GM18868 (cell line): ENCODE results near the gene CCSER2.
"Not testable (repeated sequence)": the region's sequence is repeated elsewhere in the genome, so short reads cannot be mapped to it uniquely, and the experiment has no call there.

Experiments used
- ATAC-seq: cut with Tn5 transposase; IDR thresholded peaks from one replicate; pipeline ENCODE4 v1.9.1; 2021; ENCODE audit warnings: mild to moderate bottlenecking, moderate library complexity; ENCODE audit not compliant: unreplicated experiment

Gene CCSER2, protein sequence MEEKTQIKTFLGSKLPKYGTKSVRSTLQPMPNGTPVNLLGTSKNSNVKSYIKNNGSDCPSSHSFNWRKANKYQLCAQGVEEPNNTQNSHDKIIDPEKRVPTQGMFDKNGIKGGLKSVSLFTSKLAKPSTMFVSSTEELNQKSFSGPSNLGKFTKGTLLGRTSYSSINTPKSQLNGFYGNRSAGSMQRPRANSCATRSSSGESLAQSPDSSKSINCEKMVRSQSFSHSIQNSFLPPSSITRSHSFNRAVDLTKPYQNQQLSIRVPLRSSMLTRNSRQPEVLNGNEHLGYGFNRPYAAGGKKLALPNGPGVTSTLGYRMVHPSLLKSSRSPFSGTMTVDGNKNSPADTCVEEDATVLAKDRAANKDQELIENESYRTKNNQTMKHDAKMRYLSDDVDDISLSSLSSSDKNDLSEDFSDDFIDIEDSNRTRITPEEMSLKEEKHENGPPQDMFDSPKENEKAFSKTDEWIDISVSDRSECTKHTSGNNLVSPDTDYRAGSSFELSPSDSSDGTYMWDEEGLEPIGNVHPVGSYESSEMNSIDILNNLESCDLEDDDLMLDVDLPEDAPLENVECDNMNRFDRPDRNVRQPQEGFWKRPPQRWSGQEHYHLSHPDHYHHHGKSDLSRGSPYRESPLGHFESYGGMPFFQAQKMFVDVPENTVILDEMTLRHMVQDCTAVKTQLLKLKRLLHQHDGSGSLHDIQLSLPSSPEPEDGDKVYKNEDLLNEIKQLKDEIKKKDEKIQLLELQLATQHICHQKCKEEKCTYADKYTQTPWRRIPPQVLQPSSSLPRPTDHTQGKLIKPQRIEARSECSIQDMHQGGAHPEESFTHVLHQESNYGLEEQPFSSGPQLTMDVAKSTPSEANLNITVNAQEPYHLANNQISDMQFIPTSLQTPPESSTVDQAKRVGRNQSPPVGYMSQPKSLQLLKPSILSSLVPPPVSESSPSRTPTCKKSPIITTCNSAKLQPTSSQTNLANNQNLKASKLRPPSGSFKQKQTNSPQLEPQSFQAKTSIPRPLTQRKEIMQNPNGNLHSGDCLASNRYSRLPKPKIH

DNA sequence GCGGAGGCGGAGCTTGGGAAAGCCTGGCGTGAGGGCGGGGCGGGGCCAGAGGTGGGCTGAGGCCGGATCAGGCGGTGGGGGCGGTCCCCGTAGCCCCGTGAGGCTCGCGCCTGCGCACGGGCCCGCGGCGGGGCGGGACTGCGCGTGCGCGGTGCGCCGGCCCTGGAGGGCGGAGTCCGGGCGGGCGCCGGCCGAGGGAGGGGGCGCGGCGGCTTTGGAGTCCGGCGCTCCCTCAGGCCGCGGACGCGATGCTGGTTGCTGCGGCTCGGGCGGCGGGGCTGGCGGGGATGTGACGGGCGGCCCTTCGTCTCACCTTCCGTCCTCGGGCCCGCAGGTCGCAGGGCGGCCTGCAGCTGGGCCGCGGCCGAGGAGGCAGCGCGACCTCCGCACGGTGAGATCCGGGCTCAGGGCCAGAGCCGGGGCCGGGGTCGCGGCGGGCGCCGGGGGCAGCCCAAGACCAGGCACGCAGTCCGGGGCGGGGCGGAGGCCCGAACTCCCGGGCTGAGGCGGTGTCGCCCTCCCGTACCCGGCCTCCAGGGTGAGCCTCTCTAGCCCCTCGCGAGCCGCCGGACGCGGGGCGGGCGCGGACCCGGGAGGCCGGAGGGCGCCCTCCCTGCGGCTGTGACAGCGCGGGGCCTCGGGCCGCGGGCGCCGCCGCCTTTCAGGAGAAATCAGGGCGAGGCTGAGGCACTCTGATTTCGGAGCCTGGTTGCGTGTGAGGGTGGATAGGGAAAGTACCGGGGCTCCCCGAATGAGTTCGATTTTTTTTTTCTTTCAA lies at the start of gene CCSER2:
TSS of gene CCSER2 (plus strand) at position 172 of the 778 bp plus-strand sequence. CDS start 42,464 bp downstream, outside the sequence.
- peak; percentile 69 for ATAC-seq

DNA sequence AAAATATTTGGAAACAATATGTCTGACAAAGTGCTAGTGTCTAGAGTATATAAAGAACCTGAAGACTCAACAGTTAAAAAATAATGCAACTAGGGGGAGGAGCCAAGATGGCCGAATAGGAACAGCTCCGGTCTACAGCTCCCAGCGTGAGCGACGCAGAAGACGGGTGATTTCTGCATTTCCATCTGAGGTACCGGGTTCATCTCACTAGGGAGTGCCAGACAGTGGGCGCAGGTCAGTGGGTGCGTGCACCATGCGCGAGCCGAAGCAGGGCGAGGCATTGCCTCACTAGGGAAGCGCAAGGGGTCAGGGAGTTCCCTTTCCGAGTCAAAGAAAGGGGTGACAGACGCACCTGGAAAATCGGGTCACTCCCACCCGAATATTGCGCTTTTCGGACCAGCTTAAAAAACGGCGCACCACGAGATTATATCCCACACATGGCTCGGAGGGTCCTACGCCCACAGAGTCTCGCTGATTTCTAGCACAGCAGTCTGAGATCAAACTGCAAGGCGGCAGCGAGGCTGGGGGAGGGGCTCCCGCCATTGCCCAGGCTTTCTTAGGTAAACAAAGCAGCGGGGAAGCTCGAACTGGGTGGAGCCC lies 48.4 kb upstream of the CCSER2 start:
- ATAC-seq = not testable (repeated sequence)

DNA sequence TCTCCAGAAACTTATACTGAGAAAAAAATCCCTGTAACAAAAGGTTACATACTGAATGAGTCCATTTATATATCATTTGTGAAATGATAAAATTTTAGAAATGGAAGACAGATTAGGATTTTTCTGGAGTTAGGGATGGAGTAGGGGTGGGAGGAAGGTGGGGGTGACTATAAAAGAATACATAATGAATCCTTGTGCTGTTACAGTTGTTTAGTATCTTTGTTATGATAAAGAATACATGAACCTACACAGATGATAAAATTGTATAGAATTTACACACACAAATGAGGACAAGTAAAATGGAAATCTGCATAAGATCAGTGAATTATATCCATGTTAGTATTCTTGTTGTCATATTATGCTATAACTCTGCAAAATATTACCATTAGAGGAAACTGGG lies 41.7 kb upstream of the CCSER2 start:
- no peak for ATAC-seq

DNA sequence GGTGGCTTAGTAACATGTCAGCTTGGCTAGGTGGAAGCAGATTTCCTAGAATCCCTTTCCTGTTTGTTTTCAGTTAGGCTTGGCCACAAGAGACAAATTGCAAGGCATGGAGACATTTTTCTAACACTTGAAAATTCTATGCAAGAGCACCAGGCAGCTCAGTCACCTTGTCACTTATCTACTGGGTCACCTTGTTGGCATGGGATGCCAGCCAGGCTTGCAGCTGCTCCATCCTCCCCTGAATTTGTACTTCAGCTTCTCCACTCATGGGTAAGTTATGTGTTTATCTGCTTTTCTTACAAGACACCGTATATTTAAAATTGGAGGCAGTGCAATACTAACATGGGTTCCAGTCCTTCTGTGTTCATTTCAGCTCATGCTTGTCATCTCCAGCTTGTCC lies 40.2 kb upstream of the CCSER2 start:
- no peak for ATAC-seq

DNA sequence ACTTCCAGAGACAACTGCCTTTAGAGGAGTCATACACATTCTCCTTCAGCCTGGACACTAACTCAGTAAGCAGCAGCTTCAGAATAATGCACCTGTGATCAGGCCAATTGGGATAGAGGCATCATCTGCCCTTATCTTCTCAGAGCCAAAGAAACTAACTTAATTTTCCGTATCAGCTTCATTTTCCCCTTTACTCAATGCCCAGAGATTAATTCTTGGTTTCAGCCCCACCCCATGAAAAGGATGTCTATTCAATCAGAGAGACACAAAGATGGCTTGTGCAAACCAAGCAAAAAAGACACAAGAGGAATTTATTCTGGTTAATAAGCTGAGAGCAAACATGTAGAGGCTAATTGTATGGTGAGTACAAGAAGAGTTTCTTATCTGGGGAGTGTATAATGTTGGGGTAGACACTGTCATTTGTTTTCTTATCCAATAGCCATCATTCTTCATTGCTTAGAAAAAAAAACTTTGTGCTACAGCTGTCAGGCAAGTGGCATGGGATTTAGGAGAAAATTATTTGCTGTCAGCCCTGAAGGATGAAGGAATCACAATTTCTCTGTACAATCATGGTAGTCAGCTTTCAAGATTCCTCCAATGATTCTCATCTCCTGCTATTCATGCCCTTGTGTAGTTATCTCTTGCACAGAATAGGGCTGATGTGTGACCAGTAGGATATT lies 38.7 kb upstream of the CCSER2 start:
- ATAC-seq = no peak

DNA sequence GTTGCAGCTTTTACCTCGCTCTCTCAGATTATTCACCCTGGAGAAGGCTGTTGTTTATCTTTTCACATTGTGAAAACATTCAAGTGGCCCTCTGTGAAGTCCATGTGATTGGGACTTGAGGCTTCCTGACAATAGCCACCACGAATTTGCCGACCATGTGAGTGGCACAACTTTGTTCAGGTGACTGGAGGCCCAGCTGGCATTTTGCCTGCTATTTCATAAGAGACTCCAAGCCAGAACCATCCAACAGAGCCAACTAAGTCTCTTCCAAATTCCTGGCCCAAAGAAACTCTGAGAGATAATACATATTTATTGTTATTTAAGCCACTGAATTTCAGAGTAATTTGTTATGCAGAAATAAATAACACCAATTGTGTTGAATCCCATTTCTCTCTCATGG lies 38.2 kb upstream of the CCSER2 start:
- no peak for ATAC-seq

DNA sequence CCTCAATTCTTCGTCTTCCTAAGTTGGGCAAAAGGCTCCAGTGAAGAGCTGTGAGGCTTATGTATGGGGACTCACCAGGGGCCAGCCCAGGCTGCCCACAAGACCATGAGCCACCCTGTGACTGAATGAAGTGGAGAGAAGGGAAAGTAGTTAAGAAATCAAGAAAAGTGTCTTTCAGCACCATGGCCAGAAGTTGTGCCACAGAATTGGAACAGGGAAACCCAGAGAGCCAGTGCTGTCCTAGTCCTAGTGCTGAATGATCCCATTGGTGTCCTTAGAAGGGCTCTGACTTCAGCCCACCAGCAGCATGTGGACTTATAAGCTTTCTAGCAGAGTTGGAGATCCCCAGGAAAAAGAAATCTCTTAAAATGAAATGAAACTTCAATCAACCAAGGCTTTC lies 37.0 kb upstream of the CCSER2 start:
- ATAC-seq = no peak

DNA sequence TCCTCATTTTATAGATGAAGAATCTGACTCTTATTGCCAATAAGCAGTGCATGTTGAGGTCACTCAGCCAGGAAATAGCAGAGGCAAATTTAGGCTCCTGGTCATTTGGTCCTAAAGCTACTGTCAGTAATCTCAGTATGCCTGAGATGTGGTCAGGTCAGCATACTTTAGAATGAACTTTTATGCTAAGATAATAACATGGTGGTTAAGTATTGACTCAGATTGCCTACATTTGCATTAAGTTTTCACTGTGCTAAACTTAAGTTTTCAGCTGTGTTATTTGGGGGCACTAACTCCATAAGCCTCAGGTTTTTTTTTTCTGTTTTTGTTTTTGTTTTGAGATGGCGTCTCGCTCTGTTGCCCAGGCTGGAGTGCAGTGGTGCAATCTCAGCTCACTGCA lies 35.9 kb upstream of the CCSER2 start:
- ATAC-seq = no peak

DNA sequence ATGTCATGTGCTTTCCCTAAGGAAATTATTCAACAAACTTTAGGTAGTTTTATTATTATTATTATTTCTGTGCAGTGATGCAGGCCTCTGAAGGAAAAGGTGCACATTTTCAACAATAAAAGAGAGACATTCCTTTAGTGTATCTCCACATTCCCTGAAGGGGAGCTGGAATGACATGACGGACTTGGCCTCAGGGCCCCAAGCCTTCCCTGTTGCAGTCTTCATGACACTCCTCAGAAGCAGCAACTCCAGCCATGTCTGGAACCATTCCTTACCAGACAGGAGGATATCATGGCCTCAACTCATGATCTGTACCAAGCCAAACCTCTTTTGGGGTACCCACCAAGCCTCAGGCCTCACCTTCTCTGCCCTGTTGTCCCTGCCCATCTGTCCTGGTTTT lies 35.2 kb upstream of the CCSER2 start:
- no peak for ATAC-seq

DNA sequence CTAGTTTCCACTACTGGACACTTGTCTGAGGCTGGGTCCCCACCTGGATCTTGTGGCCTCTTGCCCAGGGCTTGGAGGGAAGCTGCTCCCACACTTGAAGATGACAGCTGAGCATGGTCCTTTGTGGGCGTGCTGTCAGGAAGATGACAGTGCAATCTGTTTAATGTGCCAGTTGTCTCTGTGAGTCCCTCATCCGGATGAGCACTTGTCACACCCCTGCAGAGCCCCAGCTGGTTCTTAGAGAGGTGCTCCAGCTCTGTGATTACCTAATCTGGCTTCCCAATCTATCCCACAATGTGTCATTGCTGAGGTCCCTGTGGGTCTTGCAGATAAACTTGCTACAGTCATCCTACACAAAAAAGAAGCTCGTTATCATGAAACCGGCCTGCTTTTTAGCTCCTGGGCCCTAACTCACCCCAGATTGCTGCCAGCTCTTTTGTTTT lies 34.8 kb upstream of the CCSER2 start:
- ATAC-seq = no peak

DNA sequence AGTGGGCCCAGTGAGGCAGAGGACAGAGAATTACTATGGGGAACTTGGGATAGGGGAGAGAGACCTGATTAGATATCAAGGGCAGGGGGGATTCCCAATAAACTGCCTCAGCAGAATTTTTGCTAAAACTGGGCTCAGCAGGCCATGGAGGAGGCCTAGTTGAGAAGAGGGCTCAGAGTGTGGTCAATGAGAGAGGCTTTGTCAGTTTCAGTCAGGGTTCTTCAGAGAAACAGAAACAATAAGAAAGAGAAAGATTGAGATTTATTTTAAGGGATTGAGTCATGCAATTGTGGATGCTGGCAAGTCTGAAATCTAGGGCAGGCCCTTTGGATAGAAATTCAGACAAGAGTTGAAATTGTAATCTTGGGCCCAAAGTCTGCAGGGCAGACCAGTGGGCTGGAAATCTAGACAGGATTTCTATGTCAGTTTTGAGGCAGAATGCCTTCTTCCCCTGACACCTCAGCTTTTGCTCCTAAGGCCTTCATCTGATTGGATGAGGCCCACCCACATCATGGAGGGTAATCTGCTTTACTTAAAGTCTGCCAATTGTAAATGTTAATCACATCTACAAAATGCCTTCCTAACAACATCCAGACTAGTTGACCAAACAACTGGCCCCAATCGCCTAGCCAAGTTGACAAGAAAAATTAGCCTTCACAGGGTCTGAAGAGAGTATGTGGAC lies 33.5 kb upstream of the CCSER2 start:
- peak; percentile 82 for ATAC-seq

DNA sequence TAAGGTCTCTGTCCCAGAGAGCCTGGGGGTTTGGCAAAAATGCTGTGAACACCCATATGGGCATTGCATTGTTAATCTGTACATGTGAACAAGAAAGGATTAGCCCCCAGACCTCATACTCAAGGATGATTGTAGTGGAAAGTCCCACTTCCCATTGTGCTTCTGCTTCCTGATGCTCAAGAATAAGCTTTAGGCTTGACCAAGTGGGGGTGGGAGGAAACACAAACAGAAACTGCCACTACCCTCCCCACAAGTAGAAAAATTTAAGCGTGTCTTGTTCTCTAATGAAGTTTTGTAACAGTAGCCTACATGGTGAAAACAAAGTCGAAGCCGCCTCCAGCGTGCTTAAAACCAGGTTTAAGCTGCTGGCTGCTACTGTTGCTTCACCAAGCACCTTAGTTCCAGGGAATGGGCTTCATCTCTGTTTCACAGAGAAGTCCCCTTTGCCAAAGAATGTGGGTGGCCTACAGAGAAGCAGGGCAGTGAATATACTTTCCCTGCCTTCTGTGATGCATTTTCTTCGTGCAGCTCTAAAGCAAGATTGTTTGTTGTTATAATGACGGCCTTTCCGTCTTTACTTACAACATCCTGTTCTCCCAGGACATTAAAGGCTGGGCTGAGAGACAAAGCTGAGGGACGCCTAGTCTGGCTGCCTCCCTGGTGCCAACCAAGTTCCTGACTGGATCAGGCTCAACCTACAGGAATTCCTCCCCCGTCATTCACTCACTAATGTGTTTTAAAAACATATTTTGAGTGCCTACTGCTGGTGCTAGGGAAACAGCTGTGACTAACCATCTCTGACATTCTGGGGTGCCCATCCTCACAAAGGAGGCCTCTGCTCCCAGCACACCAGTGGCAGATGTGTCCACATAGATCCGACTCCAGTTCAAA lies 32.1 kb upstream of the CCSER2 start:
- no peak for ATAC-seq

DNA sequence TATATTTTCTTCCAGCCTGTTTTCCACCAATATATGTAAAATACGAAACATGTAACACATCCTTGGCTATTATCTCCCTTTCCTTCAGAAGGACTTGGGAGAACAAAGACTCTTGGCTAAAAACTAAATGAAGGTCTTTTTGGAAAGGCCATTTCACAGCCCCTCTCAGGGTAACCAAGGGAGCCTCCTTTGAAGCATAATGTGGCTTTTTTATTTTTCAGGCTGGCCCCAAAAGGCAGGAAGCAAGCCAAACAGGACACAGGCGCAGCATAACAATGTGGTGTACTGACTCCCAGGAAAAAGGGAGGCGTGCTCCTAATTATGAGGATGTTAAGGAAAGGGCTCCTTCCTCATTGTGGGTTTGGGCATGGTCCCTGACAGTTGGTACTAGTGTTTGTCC lies 30.3 kb upstream of the CCSER2 start:
- ATAC-seq = no peak

DNA sequence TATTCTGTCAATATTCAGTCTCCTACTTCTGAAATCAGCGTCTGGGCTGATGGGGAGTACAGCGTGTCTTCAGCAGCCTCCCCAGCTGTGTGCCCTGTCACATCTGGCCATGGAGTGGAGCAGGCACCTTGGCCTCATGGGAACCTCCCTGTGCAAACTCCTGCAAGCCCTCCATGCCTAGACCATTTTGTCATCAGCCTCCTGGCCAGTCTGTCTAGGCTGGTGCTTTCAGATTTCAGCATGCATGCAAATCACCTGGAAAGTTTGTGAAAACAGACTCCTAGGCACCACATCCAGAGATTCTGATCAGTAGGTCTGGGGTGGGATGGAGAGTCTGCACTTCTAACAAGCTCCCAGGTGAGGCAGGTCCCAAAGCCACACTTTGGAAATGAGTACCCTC lies 26.2 kb upstream of the CCSER2 start:
- no peak for ATAC-seq

DNA sequence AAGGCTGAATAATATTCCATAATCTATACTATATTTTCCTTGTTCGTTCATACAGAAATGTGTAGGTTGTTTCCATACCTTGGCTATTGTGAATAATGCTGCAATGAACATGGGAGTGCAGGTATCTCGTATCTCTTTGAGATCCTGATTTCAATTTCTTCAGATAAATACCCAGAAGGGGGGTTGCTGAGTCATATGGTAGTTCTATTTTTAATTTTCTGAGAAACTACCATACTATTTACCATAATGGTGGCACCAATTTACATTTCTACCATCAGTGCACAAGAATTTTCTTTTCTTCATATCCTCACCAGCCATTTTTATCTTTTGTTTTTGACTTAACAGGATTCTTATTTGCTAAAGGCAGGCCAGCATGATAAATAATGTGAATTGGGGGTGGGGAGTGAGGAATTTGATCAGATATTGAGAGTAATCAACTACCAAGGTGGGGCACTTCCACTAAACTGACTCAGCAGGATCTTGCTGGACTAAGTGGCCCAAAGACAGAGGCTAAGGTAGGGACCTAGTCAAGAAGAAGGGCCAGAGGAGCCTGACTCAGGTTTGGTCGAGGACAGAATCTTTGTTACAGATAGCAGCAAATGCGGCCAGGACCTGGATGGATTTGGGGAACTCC lies 21.5 kb upstream of the CCSER2 start:
- ATAC-seq = no peak

DNA sequence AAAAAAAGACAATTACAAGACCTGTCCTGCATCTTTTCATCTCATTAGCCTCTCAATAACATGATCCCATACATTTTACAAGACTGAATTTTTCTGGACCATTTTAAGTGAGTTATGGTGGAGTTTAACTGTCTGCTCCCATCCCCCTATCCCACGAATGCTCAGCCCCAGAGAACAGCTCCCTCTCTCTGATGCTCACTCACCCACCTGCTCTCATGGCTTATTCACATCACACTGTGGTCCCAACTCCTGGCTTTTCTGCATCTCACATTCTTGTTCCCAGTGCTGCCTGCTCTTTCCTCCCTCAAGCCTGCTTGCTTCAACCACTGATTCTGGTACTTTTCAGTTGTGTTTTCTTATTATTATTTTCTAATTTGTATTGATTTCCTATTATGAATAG lies 20.4 kb upstream of the CCSER2 start:
- ATAC-seq = no peak

DNA sequence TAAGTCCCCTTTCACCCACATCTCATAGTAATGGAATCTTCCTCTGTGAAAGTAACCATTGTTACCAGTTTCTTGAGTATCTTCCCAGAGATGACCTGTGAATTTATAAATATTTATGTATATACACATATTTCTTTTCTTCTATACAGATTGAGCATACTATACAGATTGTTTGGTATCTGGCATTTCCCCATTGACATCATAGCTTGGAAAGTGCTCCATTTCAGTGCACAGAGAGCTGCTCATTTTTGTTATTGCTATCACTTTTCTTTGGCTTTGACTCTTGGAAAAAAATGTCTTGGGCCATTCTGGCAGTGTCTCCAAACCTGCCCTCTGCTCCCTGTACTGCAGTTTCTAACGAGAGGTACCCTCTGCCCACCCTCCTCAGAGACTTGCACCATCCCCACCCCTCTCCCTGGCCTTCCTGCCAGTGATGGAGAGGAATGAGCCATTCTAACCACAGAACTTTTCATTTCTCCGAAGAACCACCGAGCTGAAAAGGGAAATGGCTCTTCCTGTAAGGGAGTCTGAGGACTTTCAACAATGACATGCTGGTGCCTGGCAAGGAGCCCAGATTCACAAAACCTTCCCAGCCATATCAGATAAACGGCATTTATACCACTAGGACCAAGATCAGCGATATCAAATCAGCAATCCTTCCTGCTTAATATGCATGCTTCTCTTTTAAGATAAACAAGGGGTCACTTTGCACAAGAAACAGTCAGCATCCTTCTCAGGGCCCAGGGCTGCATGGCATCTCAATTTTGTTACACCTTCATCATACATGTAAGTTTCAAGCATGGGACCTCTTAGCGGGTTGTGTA lies 19.7 kb upstream of the CCSER2 start:
- peak; percentile 83 for ATAC-seq
